ENCODE measurements around the gene ENOSF1.
"Not testable (repeated sequence)": the region's sequence is repeated elsewhere in the genome, so short reads cannot be mapped to it uniquely, and the experiment has no call there.

ENOSF1 gene, protein sequence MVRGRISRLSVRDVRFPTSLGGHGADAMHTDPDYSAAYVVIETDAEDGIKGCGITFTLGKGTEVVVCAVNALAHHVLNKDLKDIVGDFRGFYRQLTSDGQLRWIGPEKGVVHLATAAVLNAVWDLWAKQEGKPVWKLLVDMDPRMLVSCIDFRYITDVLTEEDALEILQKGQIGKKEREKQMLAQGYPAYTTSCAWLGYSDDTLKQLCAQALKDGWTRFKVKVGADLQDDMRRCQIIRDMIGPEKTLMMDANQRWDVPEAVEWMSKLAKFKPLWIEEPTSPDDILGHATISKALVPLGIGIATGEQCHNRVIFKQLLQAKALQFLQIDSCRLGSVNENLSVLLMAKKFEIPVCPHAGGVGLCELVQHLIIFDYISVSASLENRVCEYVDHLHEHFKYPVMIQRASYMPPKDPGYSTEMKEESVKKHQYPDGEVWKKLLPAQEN

GRCh38 chr18:712401-713134, at the start of gene ENOSF1:
Gene ENOSF1, minus strand, starts transcription at chr18:712630. Its CDS starts 43 bp downstream, at chr18:712587.
- FAIRE-seq: no peak

DNA sequence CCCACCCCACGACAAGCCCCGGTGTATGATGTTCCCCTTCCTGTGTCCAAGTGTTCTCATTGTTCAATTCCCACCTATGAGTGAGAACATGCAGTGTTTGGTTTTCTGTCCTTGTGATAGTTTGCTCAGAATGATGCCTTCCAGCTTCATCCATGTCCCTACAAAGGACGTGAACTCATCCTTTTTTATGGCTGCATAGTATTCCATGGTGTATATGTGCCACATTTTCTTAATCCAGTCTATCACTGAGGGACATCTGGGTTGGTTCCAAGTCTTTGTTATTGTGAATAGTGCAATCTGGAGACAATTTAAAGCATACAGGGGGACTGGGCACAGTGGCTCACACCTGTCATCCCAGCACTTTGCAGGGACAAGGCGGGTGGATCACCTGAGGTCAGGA, 47.4 kb upstream of the ENOSF1 start:
- FAIRE-seq: not testable (repeated sequence)

- FAIRE-seq: no peak
These were observed 43.1 kb upstream of the ENOSF1 start for GRCh38 chr18:755506-755905.

DNA sequence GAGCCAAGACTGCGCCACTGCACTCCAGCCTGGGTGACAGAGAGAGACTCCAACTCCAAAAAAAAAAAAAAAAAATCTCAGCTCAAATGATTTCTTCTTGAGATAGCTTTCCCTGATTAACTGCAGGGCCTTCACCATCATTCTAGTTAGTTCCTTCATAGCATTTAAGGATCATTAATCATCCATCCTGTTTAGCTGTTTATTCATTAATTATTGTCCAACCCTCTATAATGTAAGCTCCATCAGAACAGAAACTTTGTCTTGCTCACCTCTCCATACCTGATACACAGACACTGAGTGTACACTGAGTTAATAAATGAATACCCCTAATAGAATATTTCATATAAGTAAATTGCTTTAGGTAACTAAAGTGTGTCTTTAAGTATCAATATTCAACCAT, 42.2 kb upstream of the ENOSF1 start:
- FAIRE-seq: no peak

GRCh38 chr18:750456-750855, 38.0 kb upstream of the ENOSF1 start:
- FAIRE-seq: no peak

DNA sequence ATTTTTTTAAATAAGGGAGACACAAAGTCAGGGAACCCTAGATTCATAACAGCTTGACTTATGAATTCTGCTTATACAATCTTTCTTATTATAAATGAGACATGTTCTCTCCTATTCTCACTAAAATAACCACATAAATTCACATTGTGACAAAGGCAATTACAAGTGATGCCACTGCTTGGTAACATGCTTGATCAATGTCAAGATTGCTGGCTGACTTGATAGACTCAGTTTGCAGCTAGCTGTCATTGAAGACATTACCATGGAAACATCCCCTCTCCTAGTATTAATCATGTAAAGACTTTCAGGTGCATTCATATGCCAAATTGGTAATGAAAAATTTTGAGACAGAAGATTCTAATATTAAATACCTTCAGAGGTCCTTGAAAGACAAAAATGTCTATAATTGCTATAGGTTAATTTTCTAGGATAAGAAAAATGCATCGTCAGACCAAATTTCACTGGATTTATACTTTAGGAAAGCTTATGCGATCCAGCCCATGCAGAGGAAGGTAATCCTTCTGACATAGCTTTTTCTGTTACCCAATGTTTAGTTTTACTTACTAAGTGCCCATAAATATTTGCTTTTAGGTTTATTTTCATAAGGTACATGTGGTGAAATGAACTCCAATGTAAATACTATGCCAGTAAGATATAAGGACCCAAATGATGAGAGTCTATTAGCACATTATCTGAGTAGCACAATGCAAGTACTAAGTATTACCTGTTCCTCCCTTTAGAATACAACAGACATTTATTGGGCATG, 32.6 kb upstream of the ENOSF1 start:
- no peak for FAIRE-seq

DNA sequence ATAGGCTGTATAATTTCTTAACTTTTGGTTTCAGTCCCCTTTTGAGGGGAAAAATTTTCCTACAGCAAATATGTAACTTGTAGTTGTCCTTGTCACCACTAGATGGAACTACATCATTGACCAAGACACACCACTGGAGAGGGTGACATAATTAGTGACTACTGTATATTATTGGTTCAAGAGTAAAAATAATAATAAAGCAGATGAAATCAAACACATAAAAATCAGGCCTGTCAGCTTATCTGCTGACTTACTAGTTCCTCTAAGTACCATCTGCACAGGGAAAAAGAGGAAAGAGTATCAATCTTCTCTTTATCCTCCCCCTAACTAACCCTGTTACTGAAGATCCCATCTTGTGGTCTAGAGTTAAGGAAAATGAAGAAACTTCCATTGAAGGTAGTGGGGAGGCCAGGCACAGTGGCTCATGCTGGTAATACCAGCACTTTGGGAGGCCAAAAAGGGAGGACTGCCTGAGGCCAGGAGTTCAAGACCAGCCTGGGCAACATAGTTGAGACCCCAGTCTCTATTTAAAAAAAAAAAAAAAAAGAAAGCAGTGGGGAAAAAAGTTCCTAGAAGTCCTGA, 29.6 kb upstream of the ENOSF1 start:
- FAIRE-seq: peak; percentile 98

- FAIRE-seq: no peak
These were observed 19.9 kb upstream of the ENOSF1 start for GRCh38 chr18:732371-732770.

GRCh38 chr18:731185-731584, 18.8 kb upstream of the ENOSF1 start:
- FAIRE-seq: no peak

- no peak for FAIRE-seq
These were observed 18.3 kb upstream of the ENOSF1 start for GRCh38 chr18:730692-731091.

- not testable (repeated sequence) for FAIRE-seq
These were observed 17.7 kb upstream of the ENOSF1 start for GRCh38 chr18:730120-730519.

GRCh38 chr18:725646-726045, 13.2 kb upstream of the ENOSF1 start:
- no peak for FAIRE-seq

- FAIRE-seq: no peak
These were observed 11.2 kb upstream of the ENOSF1 start for GRCh38 chr18:723541-724080.

GRCh38 chr18:717003-717402, 4.6 kb upstream of the ENOSF1 start:
- no peak for FAIRE-seq

DNA sequence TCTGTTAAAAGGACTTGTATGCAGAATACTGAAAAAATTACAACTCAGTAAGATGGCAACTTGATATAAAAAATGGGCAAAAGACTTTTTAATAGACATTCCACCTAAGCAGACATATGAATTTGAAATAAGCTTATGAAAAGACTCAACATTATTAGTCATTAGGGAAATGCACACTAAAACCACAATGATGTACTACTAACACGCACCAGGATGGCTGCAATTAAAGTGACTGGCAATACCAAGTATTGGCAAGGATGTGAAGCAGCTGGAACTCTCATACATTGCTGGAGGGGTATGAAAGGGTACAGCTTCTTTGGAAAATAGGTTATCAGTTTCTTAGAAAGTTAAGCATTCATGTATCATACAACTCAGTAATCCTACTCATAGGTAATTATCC, 3.2 kb upstream of the ENOSF1 start:
- no peak for FAIRE-seq

DNA sequence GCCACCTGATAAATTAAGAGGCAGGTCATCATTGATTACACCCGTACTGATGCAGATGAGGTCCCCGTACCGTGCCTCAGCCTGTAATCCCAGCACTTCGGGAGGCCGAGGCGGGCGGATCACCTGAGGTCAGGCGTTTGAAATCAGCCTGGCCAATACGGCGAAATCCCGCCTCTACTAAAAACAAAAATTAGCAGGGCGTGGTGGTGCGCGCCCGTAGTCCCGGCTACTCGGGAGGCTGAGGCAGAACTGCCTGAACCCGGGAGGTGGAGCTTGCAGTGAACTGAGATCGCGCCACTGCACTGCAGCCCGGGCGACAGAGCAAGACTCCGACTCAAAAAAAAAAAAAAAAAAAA, 683 bp upstream of the ENOSF1 start:
- FAIRE-seq: no peak

DNA sequence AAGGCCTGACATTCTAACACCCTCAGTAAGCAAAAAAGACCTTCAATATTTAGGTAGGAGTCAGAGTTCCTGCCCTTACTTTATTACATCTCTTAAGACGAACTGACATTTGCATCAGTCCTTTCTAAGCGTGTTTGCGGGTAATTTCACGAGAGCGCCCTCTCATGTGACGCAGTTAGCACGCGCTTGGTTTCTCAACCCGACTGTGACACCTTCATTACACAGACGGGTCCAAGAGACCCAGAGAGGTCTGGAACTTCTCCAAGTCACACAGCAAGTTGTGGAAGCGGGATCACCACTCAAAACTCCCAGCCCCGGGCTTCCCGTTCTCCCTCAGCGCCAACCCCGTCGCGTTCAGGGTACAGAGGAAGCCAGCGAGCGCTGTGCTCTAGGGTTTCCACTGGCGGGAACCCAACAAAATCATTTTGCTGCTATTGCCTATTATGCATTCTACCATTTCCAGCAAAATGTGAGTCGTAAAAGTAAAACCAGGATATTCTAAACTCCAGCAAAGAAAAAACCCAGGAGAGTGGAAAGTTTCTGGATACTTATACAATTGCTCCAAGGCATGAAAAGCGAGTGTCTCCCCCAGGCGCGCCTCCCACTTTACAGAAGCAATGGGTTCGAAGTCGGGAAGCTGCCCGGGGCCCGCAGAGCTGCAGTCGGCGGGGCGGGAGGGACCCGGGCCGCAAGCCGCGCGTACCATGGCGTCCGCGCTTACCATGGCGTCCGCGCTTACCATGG, 601 bp downstream of the ENOSF1 start:
- FAIRE-seq: no peak

DNA sequence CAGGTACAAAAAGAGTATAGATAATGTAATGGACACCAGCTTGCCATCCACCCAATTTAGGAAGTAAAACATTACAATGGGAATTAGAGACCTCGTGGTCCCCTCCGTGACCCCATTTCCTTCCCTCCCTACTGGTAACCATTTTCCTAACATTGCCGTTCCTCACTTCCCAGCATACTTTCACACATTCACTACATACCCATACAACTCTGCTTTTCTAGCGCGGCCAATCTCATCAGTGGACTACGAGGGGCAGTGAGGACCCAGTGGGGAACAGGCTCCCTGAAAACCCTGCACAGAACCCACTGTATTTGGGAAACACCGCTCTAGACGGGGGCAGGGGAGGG, 1.1 kb downstream of the ENOSF1 start:
- FAIRE-seq: no peak

GRCh38 chr18:710418-711300, 1.8 kb downstream of the ENOSF1 start:
- no peak for FAIRE-seq

GRCh38 chr18:709771-710170, 2.7 kb downstream of the ENOSF1 start:
- FAIRE-seq: no peak

- no peak for FAIRE-seq
These were observed 4.3 kb downstream of the ENOSF1 start for GRCh38 chr18:708096-708495.

All from islet of Langerhans (tissue), 1 donor.